Activated CD4-positive, alpha-beta T cell treated with anti-CD3 and anti-CD28 coated beads, Interleukin-2, amount 10 ng/mL, durations not matched to agents 24 days and 14 days (primary cell): ENCODE data around the gene STARD4. TPM values are rescaled to one million over a fixed set of nuclear protein-coding genes. Genes with fewer than 3 reads are reported as not detected.

Experiments
- DNase-seq: peaks from one replicate; pipeline ENCODE4 v3.0.0; 2022
- H3K27ac Mint-ChIP-seq: one replicate; pipeline ENCODE4 v1.8.0; 2022; ENCODE audit warnings: mild to moderate bottlenecking, mixed read lengths
- H3K27me3 Mint-ChIP-seq: one replicate; pipeline ENCODE4 v1.8.0; 2022; ENCODE audit warnings: mixed read lengths
- H3K36me3 Mint-ChIP-seq: one replicate; pipeline ENCODE4 v1.8.0; 2022; ENCODE audit warnings: low read depth, mild to moderate bottlenecking, mixed read lengths
- H3K4me1 Mint-ChIP-seq: one replicate; pipeline ENCODE4 v1.8.0; 2021; ENCODE audit warnings: mixed read lengths
- H3K4me3 Mint-ChIP-seq: one replicate; pipeline ENCODE4 v1.8.0; 2022; ENCODE audit warnings: mild to moderate bottlenecking, moderate library complexity, mixed read lengths
- H3K9me3 Mint-ChIP-seq: one replicate; pipeline ENCODE4 v1.8.0; 2021; ENCODE audit warnings: mixed read lengths
- intact Hi-C: fragments of 100-400 bp; cut with micrococcal nuclease; formaldehyde crosslinking; loops from one replicate; pipeline ENCODE4 v1.15.1; 2023
- total RNA-seq: library from RNA; stranded (reverse); gene quantifications from 2 replicates; pipeline ENCODE4 v1.2.3, GENCODE V29; 2022

The STARD4 gene
- total RNA-seq, 1 donor from 2014 or later = 122 TPM

DNA sequence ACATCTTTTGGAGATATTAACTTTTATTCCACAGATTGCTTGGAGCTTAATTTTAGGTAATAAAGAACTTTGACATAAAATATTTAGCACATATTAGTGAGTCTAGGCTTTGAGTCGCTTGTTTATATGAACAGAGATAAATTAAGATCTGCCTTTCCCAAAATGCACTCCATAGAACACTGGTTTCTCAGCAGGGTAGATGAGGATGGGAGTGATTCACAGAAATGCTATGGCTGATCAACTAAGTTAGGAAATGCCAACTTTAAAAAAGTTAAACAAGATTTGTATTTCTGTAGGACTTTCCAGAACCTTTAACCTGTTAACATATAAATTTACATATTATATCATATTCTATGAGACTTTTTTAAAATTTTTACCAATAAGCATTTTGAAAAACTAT, 65.2 kb downstream of the STARD4 start:
- H3K9me3 Mint-ChIP-seq = no peaks in the 10 kb centered on the region
- DNase-seq = no peak
- H3K4me3 Mint-ChIP-seq = no peak overlapping the region
- peaks cover 3% of the 10 kb centered on the region for H3K4me1 Mint-ChIP-seq
- intact Hi-C loops = no loop called here
- H3K27me3 Mint-ChIP-seq = no peaks in the 10 kb centered on the region
- peaks cover 31% of the 10 kb centered on the region for H3K36me3 Mint-ChIP-seq
- no peak overlapping the region for H3K27ac Mint-ChIP-seq

Other genes starting within 250 kb of the STARD4 start
- gene NREP, start 244.7 kb upstream of the STARD4 start, total RNA-seq = 21.6 and 22.2 TPM in 2 replicates